Loucy (cell line): ENCODE measurements around the gene PLK2.

Source experiments
- EZH2phosphoT487 ChIP-seq: fragments of 200-600 bp; IDR thresholded peaks from 2 replicates; pipeline ENCODE4 v1.6.1; 2018; ENCODE audit warnings: antibody characterized with exemption, mild to moderate bottlenecking, moderate library complexity, borderline replicate concordance
- TF ChIP-seq, protein P1 (sequence below): fragments of 200-600 bp; sonication (generic); conservative IDR thresholded peaks from 2 replicates; pipeline ENCODE4 v1.5.1; 2014; ENCODE audit warnings: mild to moderate bottlenecking, antibody characterized with exemption, low read length

- TF ChIP-seq, protein P1, sequence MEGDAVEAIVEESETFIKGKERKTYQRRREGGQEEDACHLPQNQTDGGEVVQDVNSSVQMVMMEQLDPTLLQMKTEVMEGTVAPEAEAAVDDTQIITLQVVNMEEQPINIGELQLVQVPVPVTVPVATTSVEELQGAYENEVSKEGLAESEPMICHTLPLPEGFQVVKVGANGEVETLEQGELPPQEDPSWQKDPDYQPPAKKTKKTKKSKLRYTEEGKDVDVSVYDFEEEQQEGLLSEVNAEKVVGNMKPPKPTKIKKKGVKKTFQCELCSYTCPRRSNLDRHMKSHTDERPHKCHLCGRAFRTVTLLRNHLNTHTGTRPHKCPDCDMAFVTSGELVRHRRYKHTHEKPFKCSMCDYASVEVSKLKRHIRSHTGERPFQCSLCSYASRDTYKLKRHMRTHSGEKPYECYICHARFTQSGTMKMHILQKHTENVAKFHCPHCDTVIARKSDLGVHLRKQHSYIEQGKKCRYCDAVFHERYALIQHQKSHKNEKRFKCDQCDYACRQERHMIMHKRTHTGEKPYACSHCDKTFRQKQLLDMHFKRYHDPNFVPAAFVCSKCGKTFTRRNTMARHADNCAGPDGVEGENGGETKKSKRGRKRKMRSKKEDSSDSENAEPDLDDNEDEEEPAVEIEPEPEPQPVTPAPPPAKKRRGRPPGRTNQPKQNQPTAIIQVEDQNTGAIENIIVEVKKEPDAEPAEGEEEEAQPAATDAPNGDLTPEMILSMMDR = no peak
- TF ChIP-seq EZH2phosphoT487 = no peak
These were observed 1.6 kb downstream of the PLK2 start for GRCh38 chr5:58458141-58458742.
